Panc1 (cell line): ENCODE results near the gene CNKSR3.

ENCODE experiments used
- POLR2AphosphoS5 ChIP-seq: IDR thresholded peaks from 2 replicates; pipeline ENCODE4 v1.6.1; 2012; ENCODE audit warnings: mild to moderate bottlenecking, low read depth, low read length, moderate library complexity
- SIN3A ChIP-seq: IDR thresholded peaks from 2 replicates; pipeline ENCODE4 v1.6.1; 2012; ENCODE audit warnings: low read depth, mild to moderate bottlenecking, low read length, moderate library complexity, borderline replicate concordance; ENCODE audit not compliant: insufficient read depth
- TF ChIP-seq, protein P1 (sequence below): fragments of 450-650 bp; IDR thresholded peaks from 2 replicates; pipeline ENCODE4 v1.5.1; 2017; ENCODE audit warnings: mild to moderate bottlenecking
- TF ChIP-seq, protein P2 (sequence below), 2 experiments: IDR thresholded peaks; 2 replicates each; pipeline ENCODE4 v1.6.1; 2011 to 2012; ENCODE audit warnings: low read depth in 2 of 2, control low read depth in 1 of 2, low read length in 1 of 2, mild to moderate bottlenecking in 1 of 2, moderate library complexity in 1 of 2; ENCODE audit not compliant: insufficient read depth in 1 of 2

DNA sequence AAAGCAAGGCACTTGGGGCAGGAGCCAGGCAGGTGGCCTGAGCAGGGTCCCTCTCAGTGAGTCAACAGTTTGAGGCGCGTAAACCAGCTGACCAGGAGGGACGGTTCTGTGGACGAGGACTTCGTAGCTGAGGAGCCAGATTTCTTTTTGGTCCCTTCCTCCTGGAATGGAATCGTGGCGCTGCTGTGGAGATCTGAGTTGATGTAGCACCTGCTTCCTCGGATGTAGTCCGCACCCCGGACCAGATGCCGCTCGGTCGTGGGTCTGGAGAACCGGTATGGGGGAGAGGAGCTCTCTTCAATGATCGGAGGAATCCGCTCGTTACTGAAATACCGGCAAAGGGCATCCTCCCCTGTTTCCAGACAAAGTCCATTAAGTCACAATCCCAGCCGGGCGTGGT is 104.2 kb downstream of the CNKSR3 start:
- TF ChIP-seq, protein P1, sequence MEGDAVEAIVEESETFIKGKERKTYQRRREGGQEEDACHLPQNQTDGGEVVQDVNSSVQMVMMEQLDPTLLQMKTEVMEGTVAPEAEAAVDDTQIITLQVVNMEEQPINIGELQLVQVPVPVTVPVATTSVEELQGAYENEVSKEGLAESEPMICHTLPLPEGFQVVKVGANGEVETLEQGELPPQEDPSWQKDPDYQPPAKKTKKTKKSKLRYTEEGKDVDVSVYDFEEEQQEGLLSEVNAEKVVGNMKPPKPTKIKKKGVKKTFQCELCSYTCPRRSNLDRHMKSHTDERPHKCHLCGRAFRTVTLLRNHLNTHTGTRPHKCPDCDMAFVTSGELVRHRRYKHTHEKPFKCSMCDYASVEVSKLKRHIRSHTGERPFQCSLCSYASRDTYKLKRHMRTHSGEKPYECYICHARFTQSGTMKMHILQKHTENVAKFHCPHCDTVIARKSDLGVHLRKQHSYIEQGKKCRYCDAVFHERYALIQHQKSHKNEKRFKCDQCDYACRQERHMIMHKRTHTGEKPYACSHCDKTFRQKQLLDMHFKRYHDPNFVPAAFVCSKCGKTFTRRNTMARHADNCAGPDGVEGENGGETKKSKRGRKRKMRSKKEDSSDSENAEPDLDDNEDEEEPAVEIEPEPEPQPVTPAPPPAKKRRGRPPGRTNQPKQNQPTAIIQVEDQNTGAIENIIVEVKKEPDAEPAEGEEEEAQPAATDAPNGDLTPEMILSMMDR: no peak
- TF ChIP-seq SIN3A (no peak), POLR2AphosphoS5 (no peak)
- TF ChIP-seq, protein P2, sequence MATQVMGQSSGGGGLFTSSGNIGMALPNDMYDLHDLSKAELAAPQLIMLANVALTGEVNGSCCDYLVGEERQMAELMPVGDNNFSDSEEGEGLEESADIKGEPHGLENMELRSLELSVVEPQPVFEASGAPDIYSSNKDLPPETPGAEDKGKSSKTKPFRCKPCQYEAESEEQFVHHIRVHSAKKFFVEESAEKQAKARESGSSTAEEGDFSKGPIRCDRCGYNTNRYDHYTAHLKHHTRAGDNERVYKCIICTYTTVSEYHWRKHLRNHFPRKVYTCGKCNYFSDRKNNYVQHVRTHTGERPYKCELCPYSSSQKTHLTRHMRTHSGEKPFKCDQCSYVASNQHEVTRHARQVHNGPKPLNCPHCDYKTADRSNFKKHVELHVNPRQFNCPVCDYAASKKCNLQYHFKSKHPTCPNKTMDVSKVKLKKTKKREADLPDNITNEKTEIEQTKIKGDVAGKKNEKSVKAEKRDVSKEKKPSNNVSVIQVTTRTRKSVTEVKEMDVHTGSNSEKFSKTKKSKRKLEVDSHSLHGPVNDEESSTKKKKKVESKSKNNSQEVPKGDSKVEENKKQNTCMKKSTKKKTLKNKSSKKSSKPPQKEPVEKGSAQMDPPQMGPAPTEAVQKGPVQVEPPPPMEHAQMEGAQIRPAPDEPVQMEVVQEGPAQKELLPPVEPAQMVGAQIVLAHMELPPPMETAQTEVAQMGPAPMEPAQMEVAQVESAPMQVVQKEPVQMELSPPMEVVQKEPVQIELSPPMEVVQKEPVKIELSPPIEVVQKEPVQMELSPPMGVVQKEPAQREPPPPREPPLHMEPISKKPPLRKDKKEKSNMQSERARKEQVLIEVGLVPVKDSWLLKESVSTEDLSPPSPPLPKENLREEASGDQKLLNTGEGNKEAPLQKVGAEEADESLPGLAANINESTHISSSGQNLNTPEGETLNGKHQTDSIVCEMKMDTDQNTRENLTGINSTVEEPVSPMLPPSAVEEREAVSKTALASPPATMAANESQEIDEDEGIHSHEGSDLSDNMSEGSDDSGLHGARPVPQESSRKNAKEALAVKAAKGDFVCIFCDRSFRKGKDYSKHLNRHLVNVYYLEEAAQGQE (IDR thresholded peaks at IDR 0.05; ENCODE audit: insufficient read depth in 1 of 2, low read depth in 2 of 2, low read length in 1 of 2): no peak
